ENCODE data around the gene MDM2.
"Not testable (repeated sequence)": the region's sequence is repeated elsewhere in the genome, so short reads cannot be mapped to it uniquely, and the experiment has no call there.

DNA sequence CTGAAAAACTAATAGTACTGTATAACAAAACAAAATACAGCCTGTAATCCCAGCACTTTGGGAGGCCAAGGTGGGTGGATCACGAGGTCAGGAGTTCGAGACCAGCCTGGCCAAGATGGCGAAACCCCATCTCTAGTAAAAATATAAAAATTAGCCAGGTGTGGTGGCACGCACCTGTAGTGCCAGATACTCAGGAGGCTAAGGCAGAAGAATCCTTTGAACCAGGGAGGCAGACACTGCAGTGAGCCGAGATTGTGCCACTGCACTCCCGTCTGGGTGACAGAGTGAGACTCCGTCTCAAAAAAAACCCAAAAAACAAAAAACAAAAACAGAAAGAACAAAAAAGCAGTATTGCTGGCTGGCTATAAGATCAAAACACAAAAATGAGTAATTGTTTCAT, 6.9 kb upstream of the MDM2 start:
- not testable (repeated sequence) for TF ChIP-seq EZH2phosphoT487 (IDR thresholded peaks at IDR 0.05; ENCODE audit: insufficient read depth, low read depth); EZH2 (IDR thresholded peaks at IDR 0.05; ENCODE audit: insufficient read depth, poor library complexity, severe bottlenecking)
